Body of pancreas (tissue), 4 donors: ENCODE data around the gene SNED1. TPM values are rescaled to one million over a fixed set of nuclear protein-coding genes. Genes with fewer than 3 reads are reported as not detected.

Experiments
- ATAC-seq: fragments of 150-250 bp; one replicate; pipeline ENCODE4 v1.9.1; 2016
- DNase-seq, 4 donors: peaks; one replicate each; pipeline ENCODE4 v3.0.0-alpha.2; 2019
- H3K27ac ChIP-seq, 4 donors: fragments of 200-600 bp; sonication (generic); 1 replicate in 3 of 4; 2 replicates in 1 of 4; pipeline versions ENCODE4 v1.5.1 to v1.6.1; 2016 to 2019; ENCODE audit warnings: mild to moderate bottlenecking in 1 of 4, mixed read lengths in 1 of 4, moderate library complexity in 1 of 4
- H3K27me3 ChIP-seq, 2 donors: fragments of 200-600 bp; sonication (generic); one replicate each; pipeline ENCODE4 v1.6.0; 2016; ENCODE audit warnings: mild to moderate bottlenecking in 1 of 2
- H3K36me3 ChIP-seq, 2 donors: fragments of 200-600 bp; sonication (generic); replicated peaks in 1 of 2; 2 replicates each; pipeline ENCODE4 v1.5.1; 2016; ENCODE audit warnings: low read depth in 2 of 2; ENCODE audit not compliant: insufficient read depth in 1 of 2
- H3K4me1 ChIP-seq: fragments of 200-600 bp; sonication (generic); one replicate; pipeline ENCODE4 v1.6.0; 2016
- H3K4me3 ChIP-seq, 2 donors: fragments of 200-600 bp; sonication (generic); 1 replicate in 1 of 2; 2 replicates in 1 of 2; pipeline ENCODE4 v1.5.1; 2016 to 2019
- H3K9me3 ChIP-seq, 3 donors: fragments of 200-600 bp; sonication (generic); 1 replicate in 2 of 3; 2 replicates in 1 of 3; pipeline ENCODE4 v1.5.1; 2016
- POLR2A ChIP-seq, 3 donors: fragments of 450-650 bp; IDR thresholded peaks; one replicate each; pipeline ENCODE4 v1.6.1; 2016; ENCODE audit warnings: antibody characterized with exemption in 3 of 3, mild to moderate bottlenecking in 2 of 3
- WGBS, 2 donors: methylation state at CpG; one replicate each; pipeline ENCODE4 v1.1.5; 2017; 5-methylcytosine and 5-hydroxymethylcytosine counted together
- intact Hi-C: fragments of 100-400 bp; cut with DNase I; formaldehyde crosslinking; loops from one replicate; pipeline ENCODE4 v1.15.1; 2023
- total RNA-seq, 2 donors: library from RNA; depleted of rRNA; stranded (reverse); fragments of >200 nt; gene quantifications; one replicate each; pipeline ENCODE4 v1.1.0, GENCODE V29; 2016
- TF ChIP-seq, protein P1 (sequence below), 7 experiments: fragments of 450-650 bp in 4 of 7; fragments of 200-600 bp in 3 of 7; sonication (generic) in 3 of 7; IDR thresholded peaks; one replicate each; pipeline ENCODE4 v1.5.1; 2016 to 2019; ENCODE audit warnings: antibody characterized with exemption in 7 of 7

The SNED1 gene
- total RNA-seq, 2 donors from 2014 or later = 13.5 to 33.0 TPM

- DNase-seq = peak in 1 of 4 donors; percentile 6
- no peak overlapping the region for H3K4me3 ChIP-seq
- peak overlapping the region; percentile 44 to 89 (median 72) for H3K27ac ChIP-seq
- peaks cover 0 to under 1% (median 0%) of the 10 kb centered on the region in 3 donors for H3K9me3 ChIP-seq
- WGBS, 2 donors = 69% methylated on average over 11 of the region's 12 CpGs; no CpG with 5 or more reads in 1 of the 2 donors
- ATAC-seq = no peak
- peaks cover 34% of the 10 kb centered on the region for H3K4me1 ChIP-seq
- H3K27me3 ChIP-seq = no peaks in the 10 kb centered on the region
- no peaks in the 10 kb centered on the region for H3K36me3 ChIP-seq
- TF ChIP-seq, protein P1, sequence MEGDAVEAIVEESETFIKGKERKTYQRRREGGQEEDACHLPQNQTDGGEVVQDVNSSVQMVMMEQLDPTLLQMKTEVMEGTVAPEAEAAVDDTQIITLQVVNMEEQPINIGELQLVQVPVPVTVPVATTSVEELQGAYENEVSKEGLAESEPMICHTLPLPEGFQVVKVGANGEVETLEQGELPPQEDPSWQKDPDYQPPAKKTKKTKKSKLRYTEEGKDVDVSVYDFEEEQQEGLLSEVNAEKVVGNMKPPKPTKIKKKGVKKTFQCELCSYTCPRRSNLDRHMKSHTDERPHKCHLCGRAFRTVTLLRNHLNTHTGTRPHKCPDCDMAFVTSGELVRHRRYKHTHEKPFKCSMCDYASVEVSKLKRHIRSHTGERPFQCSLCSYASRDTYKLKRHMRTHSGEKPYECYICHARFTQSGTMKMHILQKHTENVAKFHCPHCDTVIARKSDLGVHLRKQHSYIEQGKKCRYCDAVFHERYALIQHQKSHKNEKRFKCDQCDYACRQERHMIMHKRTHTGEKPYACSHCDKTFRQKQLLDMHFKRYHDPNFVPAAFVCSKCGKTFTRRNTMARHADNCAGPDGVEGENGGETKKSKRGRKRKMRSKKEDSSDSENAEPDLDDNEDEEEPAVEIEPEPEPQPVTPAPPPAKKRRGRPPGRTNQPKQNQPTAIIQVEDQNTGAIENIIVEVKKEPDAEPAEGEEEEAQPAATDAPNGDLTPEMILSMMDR (IDR thresholded peaks at IDR 0.05) = no peak
- no peak for TF ChIP-seq POLR2A (IDR thresholded peaks at IDR 0.05)
- intact Hi-C loops = no loop called here
Measured at GRCh38 chr2:241010531-241011295, 12.3 kb downstream of the SNED1 start.

GRCh38 chr2:241011296-241011600 is 12.8 kb downstream of the SNED1 start:
- DNase-seq = peak in 1 of 4 donors; percentile 3
- Histone ChIP-seq H3K27me3 (no peaks in the 10 kb centered on the region), H3K9me3 (no peaks in the 10 kb centered on the region), H3K4me3 (no peak overlapping the region), H3K27ac (peak overlapping the region in 3 of 4 donors; percentile 30 to 70 (median 44)), H3K36me3 (no peaks in the 10 kb centered on the region), H3K4me1 (peaks cover 34% of the 10 kb centered on the region)
- ATAC-seq = no peak
- 76 to 87% methylated on average over 7 to 9 of the region's 9 CpGs for WGBS, 2 donors
- TF ChIP-seq, protein P1 (IDR thresholded peaks at IDR 0.05) = no peak
- no peak for TF ChIP-seq POLR2A (IDR thresholded peaks at IDR 0.05)
- intact Hi-C loops = no loop called here

DNA sequence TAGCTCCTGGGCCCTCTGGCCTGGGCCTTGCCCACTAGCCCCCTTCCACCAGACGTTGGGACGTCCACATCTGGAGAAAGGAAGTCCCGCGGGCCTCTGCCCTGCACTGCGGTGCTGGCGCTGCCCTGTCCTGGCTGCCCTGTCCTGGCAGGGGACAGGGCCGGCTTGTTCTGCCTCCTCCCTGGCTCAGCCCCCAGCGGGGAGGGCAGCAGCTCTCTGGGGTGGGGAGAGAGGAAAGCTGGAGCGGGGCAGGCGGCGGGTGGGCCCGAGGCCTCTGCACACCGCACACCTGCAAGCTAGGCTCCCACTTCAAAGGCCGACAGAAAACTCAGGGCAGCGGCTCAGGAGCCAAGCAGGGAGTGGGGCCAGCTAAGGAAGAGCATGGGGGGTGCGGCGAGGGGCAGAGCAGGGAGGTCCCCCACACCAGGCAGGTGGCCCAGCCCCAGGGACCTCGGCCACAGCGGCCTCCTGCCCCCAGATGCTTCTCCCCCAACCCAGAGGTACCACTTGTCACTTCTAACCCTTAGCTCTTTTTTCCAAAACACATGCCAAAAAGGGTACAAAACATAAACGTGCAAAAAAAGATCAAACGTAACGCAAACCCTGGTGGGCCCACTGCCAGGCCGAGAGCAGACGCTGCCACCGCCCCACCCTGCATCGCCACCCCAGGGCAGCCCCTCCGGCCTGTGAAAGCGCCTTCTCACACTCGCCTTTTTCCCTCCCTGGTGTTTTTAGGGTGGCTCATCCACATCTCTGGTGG is 13.5 kb downstream of the SNED1 start:
- H3K36me3 ChIP-seq = no peaks in the 10 kb centered on the region
- DNase-seq = peak in 1 of 4 donors; percentile 5
- no peak for ATAC-seq
- intact Hi-C loops = no loop called here
- WGBS, 2 donors = 71 to 83% methylated on average over 21 to 29 of the region's 29 CpGs
- no peaks in the 10 kb centered on the region for H3K27me3 ChIP-seq
- H3K4me3 ChIP-seq = no peak overlapping the region
- peak overlapping the region in 2 of 4 donors; percentile 30 to 44 for H3K27ac ChIP-seq
- peaks cover 34% of the 10 kb centered on the region for H3K4me1 ChIP-seq
- no peaks in the 10 kb centered on the region for H3K9me3 ChIP-seq
- TF ChIP-seq, protein P1 (IDR thresholded peaks at IDR 0.05) = no peak
- TF ChIP-seq POLR2A (IDR thresholded peaks at IDR 0.05) = no peak

DNA sequence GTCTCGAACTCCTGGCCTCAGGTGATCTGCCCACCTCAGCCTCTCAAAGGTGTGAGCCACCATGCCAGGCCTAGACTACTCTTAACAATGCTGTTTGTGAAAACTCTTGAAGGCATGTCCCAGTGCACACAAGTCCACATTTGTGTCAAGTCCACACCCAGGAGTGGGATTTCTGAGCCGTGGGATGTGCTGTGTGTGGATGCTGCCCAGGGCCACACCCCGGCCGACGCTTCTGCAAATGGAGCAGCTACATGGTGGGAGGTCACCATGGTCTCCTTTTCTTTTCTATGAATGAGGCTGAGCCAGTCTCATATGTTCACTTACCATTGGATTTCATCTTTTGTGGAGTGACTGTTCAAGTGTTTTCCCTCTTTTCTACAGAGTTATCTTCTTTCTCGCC is 15.8 kb downstream of the SNED1 start:
- Histone ChIP-seq H3K4me1 (peaks cover 29% of the 10 kb centered on the region), H3K27me3 (no peaks in the 10 kb centered on the region), H3K4me3 (no peak overlapping the region), H3K27ac (no peak overlapping the region), H3K9me3 (no peaks in the 10 kb centered on the region), H3K36me3 (no peaks in the 10 kb centered on the region)
- intact Hi-C loops = no loop called here
- peak in 1 of 4 donors; percentile 1 for DNase-seq
- WGBS, 2 donors = 88 to 97% methylated on average over 5 to 6 of the region's 6 CpGs
- TF ChIP-seq POLR2A (IDR thresholded peaks at IDR 0.05) = no peak
- TF ChIP-seq, protein P1 (IDR thresholded peaks at IDR 0.05) = no peak
- ATAC-seq = no peak
